Prostate gland (tissue), 2 donors: ENCODE results near the gene CCDC78. TPM values are rescaled to one million over a fixed set of nuclear protein-coding genes. Genes with fewer than 3 reads are reported as not detected.

Experiments used
- DNase-seq: peaks from one replicate; pipeline ENCODE4 v3.0.0-alpha.2; 2019; ENCODE audit warnings: low spot score
- H3K27ac ChIP-seq, 2 donors: fragments of 200-600 bp; sonication (generic); 2 replicates each; pipeline ENCODE4 v1.5.1; 2017 to 2019
- H3K27me3 ChIP-seq: fragments of 200-600 bp; sonication (generic); replicated peaks from 2 replicates; pipeline ENCODE4 v1.5.1; 2019; ENCODE audit not compliant: insufficient read depth
- H3K36me3 ChIP-seq, 2 donors: fragments of 200-600 bp; sonication (generic); 1 replicate in 1 of 2; 2 replicates in 1 of 2; pipeline versions ENCODE4 v1.5.1 to v1.8.1; 2017 to 2019
- H3K4me1 ChIP-seq: fragments of 200-600 bp; sonication (generic); replicated peaks from 2 replicates; pipeline ENCODE4 v1.5.1; 2019
- H3K4me3 ChIP-seq, 2 donors: fragments of 200-600 bp; sonication (generic); 2 replicates each; pipeline ENCODE4 v1.5.1; 2017 to 2019
- H3K9me3 ChIP-seq: fragments of 200-600 bp; sonication (generic); 2 replicates; pipeline ENCODE4 v1.5.1; 2017
- CTCF ChIP-seq, 4 experiments: fragments of 200-600 bp in 2 of 4; fragments of 450-650 bp in 2 of 4; sonication (generic) in 2 of 4; IDR thresholded peaks; 1 replicate in 3 of 4; 2 replicates in 1 of 4; pipeline ENCODE4 v1.5.1; 2016 to 2019; ENCODE audit warnings: antibody characterized with exemption in 4 of 4, mild to moderate bottlenecking in 2 of 4, moderate library complexity in 2 of 4
- POLR2AphosphoS5 ChIP-seq: sonication (generic); formaldehyde crosslinking; IDR thresholded peaks from one replicate; pipeline ENCODE4 v1.6.1; 2017; ENCODE audit warnings: antibody characterized with exemption
- WGBS: methylation state at CpG from one replicate; pipeline ENCODE4 v1.1.5; 2018; 5-methylcytosine and 5-hydroxymethylcytosine counted together
- intact Hi-C: fragments of 100-400 bp; cut with DNase I; formaldehyde crosslinking; loops from one replicate; pipeline ENCODE4 v1.14.2; 2022
- microRNA counts, 2 donors: library from miRNA; unstranded; fragments of <30 nt; microRNA quantifications; one replicate each; lab custom pipeline; 2016 to 2017
- microRNA-seq: library from miRNA; unstranded; fragments of <30 nt; microRNA quantifications from one replicate; pipeline ENCODE4, GENCODE V29; 2016
- small RNA-seq, 2 donors: library from RNA; depleted of rRNA; stranded (forward); fragments of <200 nt; gene quantifications; one replicate each; pipeline ENCODE3, GENCODE V24; 2016
- total RNA-seq, 2 donors: library from RNA; depleted of rRNA; stranded (reverse); fragments of >200 nt; gene quantifications; one replicate each; pipeline ENCODE4 v1.1.0, GENCODE V29; 2016

CCDC78 gene
- total RNA-seq, 2 donors from 2014 or later, result 2.3 to 3.0 TPM

GRCh38 chr16:672851-673250 is 53.4 kb downstream of the CCDC78 start:
- 90% methylated on average over 21 of the region's 21 CpGs for WGBS
- H3K36me3 ChIP-seq, result peaks cover 17 to 37% of the 10 kb centered on the region in 2 donors

More at GRCh38 chr16:672851-673250, 53.4 kb downstream of the CCDC78 start:
- H3K4me1 ChIP-seq, result peaks cover 7% of the 10 kb centered on the region
- no peaks in the 10 kb centered on the region for H3K27me3 ChIP-seq
- DNase-seq, result no peak
- no peak overlapping the region for H3K27ac ChIP-seq
- H3K4me3 ChIP-seq, result no peak overlapping the region
- no peaks in the 10 kb centered on the region for H3K9me3 ChIP-seq
- TF ChIP-seq CTCF (IDR thresholded peaks at IDR 0.05) (no peak), POLR2AphosphoS5 (no peak)
- intact Hi-C loops, result no loop called here

MicroRNA genes within 50 kb of the gene (microRNA counts, 767-probe panel; counts per million panel counts)
- 431 to 1,408 counts per million in 2 donors for microRNA hsa-miR-662 (lab: Ali Mortazavi, UCI)

Small RNA genes within 50 kb of the gene (microRNA-seq; reads per million reads assigned to microRNA genes)
- gene MIR662, result not detected

Small RNA genes within 50 kb of the gene (small RNA-seq; reads per million reads assigned to genes)
- 0 reads per million in 2 donors for gene MIR662

Other genes starting within 250 kb of the CCDC78 start
- gene CAPN15, start 198.7 kb downstream of the CCDC78 start, total RNA-seq, result 10 to 100 TPM; 59.7 to 80.7 TPM
- gene PRR35, start 166.0 kb downstream of the CCDC78 start, total RNA-seq, result 1 to 10 TPM in 1 of 2 donors, not detected in 1; 5.1 TPM
- gene NHLRC4, start 159.4 kb downstream of the CCDC78 start, total RNA-seq, result 1 to 10 TPM; 2.9 to 6.2 TPM
- 10 to 100 TPM; 70.1 to 85.8 TPM for gene PIGQ, start 156.5 kb downstream of the CCDC78 start, total RNA-seq
- gene RAB40C, start 136.4 kb downstream of the CCDC78 start, total RNA-seq, result 10 to 100 TPM; 41.8 to 68.0 TPM
- gene WFIKKN1, start 95.5 kb downstream of the CCDC78 start, total RNA-seq, result 1 to 10 TPM; 1.5 to 1.9 TPM
- 100 to 1,000 TPM; 179 to 207 TPM for gene METTL26, start 90.1 kb downstream of the CCDC78 start, total RNA-seq
- gene MCRIP2, start 84.6 kb downstream of the CCDC78 start, total RNA-seq, result 10 to 100 TPM; 59.5 to 61.6 TPM
- 10 to 100 TPM; 36.8 to 60.4 TPM for gene WDR90, start 77.1 kb downstream of the CCDC78 start, total RNA-seq
- gene RHOT2, start 58.3 kb downstream of the CCDC78 start, total RNA-seq, result 100 to 1,000 TPM; 101 to 169 TPM
- 1 to 10 TPM; 4.5 to 4.9 TPM for gene RHBDL1, start 50.8 kb downstream of the CCDC78 start, total RNA-seq
- gene STUB1, start 46.0 kb downstream of the CCDC78 start, total RNA-seq, result 100 to 1,000 TPM; 173 to 255 TPM
- gene JMJD8, start 42.1 kb downstream of the CCDC78 start, total RNA-seq, result 100 to 1,000 TPM; 121 to 132 TPM
- gene WDR24, start 36.0 kb downstream of the CCDC78 start, total RNA-seq, result 10 to 100 TPM; 18.2 to 26.4 TPM
- 1 to 10 TPM; 6.1 to 9.1 TPM for gene FBXL16, start 20.6 kb downstream of the CCDC78 start, total RNA-seq
- gene METRN, start 11.3 kb downstream of the CCDC78 start, total RNA-seq, result 10 to 100 TPM; 52.0 to 78.2 TPM
- 10 to 100 TPM; 55.3 to 73.1 TPM for gene ANTKMT, start 5.3 kb downstream of the CCDC78 start, total RNA-seq
- 10 to 100 TPM in 1 of 2 donors, 1 to 10 TPM in 1; 7.7 to 10.1 TPM for gene HAGHL, start 663 bp upstream of the CCDC78 start, total RNA-seq
- gene CIAO3, start 14.6 kb upstream of the CCDC78 start, total RNA-seq, result 10 to 100 TPM; 56.7 to 76.6 TPM
- 1 to 10 TPM in 1 of 2 donors, under 1 TPM in 1; 0.74 to 7.3 TPM for gene MSLN, start 34.3 kb upstream of the CCDC78 start, total RNA-seq
- 10 to 100 TPM; 22.0 to 32.4 TPM for gene RPUSD1, start 61.9 kb upstream of the CCDC78 start, total RNA-seq
- gene CHTF18, start 62.2 kb upstream of the CCDC78 start, total RNA-seq, result 10 to 100 TPM in 1 of 2 donors, 1 to 10 TPM in 1; 7.8 to 57.5 TPM
- gene GNG13, start 74.3 kb upstream of the CCDC78 start, total RNA-seq, result not detected
- 10 to 100 TPM; 86.1 to 87.5 TPM for gene LMF1, start 244.5 kb upstream of the CCDC78 start, total RNA-seq